Measurements from ENCODE around the gene DLGAP4.

DLGAP4 gene

GRCh38 chr20:36400909-36401735 lies 95.0 kb downstream of the DLGAP4 start:
- no peak for TF ChIP-seq CTCF (IDR thresholded peaks at IDR 0.05; ENCODE audit: insufficient read depth, low read depth, low read length, missing control alignments)
- no peak for DNase-seq (ENCODE audit: low read depth)
- H3K4me3 ChIP-seq (ENCODE audit: low read depth, low read length) = no peak overlapping the region

- no peak for DNase-seq (ENCODE audit: low read depth)
- H3K4me3 ChIP-seq (ENCODE audit: low read depth, low read length) = no peak overlapping the region
- TF ChIP-seq CTCF (IDR thresholded peaks at IDR 0.05; ENCODE audit: insufficient read depth, low read depth, low read length, missing control alignments) = no peak
Measured at GRCh38 chr20:36402708-36403107, 96.6 kb downstream of the DLGAP4 start.

GRCh38 chr20:36404435-36404978 lies 98.4 kb downstream of the DLGAP4 start:
- no peak overlapping the region for H3K4me3 ChIP-seq (ENCODE audit: low read depth, low read length)
- DNase-seq (ENCODE audit: low read depth) = no peak
- TF ChIP-seq CTCF (IDR thresholded peaks at IDR 0.05; ENCODE audit: insufficient read depth, low read depth, low read length, missing control alignments) = no peak

- no peak for TF ChIP-seq CTCF (IDR thresholded peaks at IDR 0.05; ENCODE audit: insufficient read depth, low read depth, low read length, missing control alignments)
- no peak for DNase-seq (ENCODE audit: low read depth)
- H3K4me3 ChIP-seq (ENCODE audit: low read depth, low read length) = no peak overlapping the region
Measured at GRCh38 chr20:36405255-36405654, 99.1 kb downstream of the DLGAP4 start.

- no peak for DNase-seq (ENCODE audit: low read depth)
- H3K4me3 ChIP-seq (ENCODE audit: low read depth, low read length) = no peak overlapping the region
- no peak for TF ChIP-seq CTCF (IDR thresholded peaks at IDR 0.05; ENCODE audit: insufficient read depth, low read depth, low read length, missing control alignments)
Measured at GRCh38 chr20:36407199-36407733, 101.1 kb downstream of the DLGAP4 start.

GRCh38 chr20:36408219-36408618 lies 102.1 kb downstream of the DLGAP4 start:
- no peak for TF ChIP-seq CTCF (IDR thresholded peaks at IDR 0.05; ENCODE audit: insufficient read depth, low read depth, low read length, missing control alignments)
- H3K4me3 ChIP-seq (ENCODE audit: low read depth, low read length) = no peak overlapping the region
- DNase-seq (ENCODE audit: low read depth) = no peak

All from GM12865 (cell line).